Measurements from ENCODE around the gene NUBP1.
"Not testable (repeated sequence)": the region's sequence is repeated elsewhere in the genome, so short reads cannot be mapped to it uniquely, and the experiment has no call there.

NUBP1 gene

GRCh38 chr16:10788630-10789029 lies 45.0 kb downstream of the NUBP1 start:
- not testable (repeated sequence) for H3K9me3 ChIP-seq (ENCODE audit: control insufficient read depth in 5 of 5, low read length in 5 of 5); H3K27ac ChIP-seq (ENCODE audit: low read depth, low read length); H3K36me3 ChIP-seq (ENCODE audit: control insufficient read depth in 5 of 5, insufficient read depth in 5 of 5, low read length in 5 of 5); H3K27me3 ChIP-seq (ENCODE audit: control insufficient read depth in 5 of 5, insufficient read depth in 4 of 5, low read length in 5 of 5); H3K4me3 ChIP-seq (ENCODE audit: low read depth in 1 of 5, low read length in 5 of 5); H3K4me1 ChIP-seq (ENCODE audit: control insufficient read depth in 5 of 5, insufficient read depth in 5 of 5, low read length in 5 of 5); H3K9ac ChIP-seq (ENCODE audit: low read length in 5 of 5)

GRCh38 chr16:10791048-10791447 lies 47.4 kb downstream of the NUBP1 start:
- Histone ChIP-seq H3K27ac (ENCODE audit: low read depth, low read length) (no peak overlapping the region), H3K4me3 (ENCODE audit: low read depth in 1 of 5, low read length in 5 of 5) (no peak overlapping the region), H3K9ac (ENCODE audit: low read length in 5 of 5) (no peak overlapping the region), H3K27me3 (ENCODE audit: control insufficient read depth in 5 of 5, insufficient read depth in 4 of 5, low read length in 5 of 5) (no peaks in the 10 kb centered on the region), H3K4me1 (ENCODE audit: control insufficient read depth in 5 of 5, insufficient read depth in 5 of 5, low read length in 5 of 5) (peaks cover 0 to 9% (median 0%) of the 10 kb centered on the region in 5 donors), H3K9me3 (ENCODE audit: control insufficient read depth in 5 of 5, low read length in 5 of 5) (no peaks in the 10 kb centered on the region), H3K36me3 (ENCODE audit: control insufficient read depth in 5 of 5, insufficient read depth in 5 of 5, low read length in 5 of 5) (no peaks in the 10 kb centered on the region)

GRCh38 chr16:10799736-10800135 lies 56.1 kb downstream of the NUBP1 start:
- Histone ChIP-seq H3K27ac (ENCODE audit: low read depth, low read length) (no peak overlapping the region), H3K36me3 (ENCODE audit: control insufficient read depth in 5 of 5, insufficient read depth in 5 of 5, low read length in 5 of 5) (no peaks in the 10 kb centered on the region), H3K4me3 (ENCODE audit: low read depth in 1 of 5, low read length in 5 of 5) (no peak overlapping the region), H3K4me1 (ENCODE audit: control insufficient read depth in 5 of 5, insufficient read depth in 5 of 5, low read length in 5 of 5) (peaks cover 0 to 6% (median 0%) of the 10 kb centered on the region in 5 donors), H3K9me3 (ENCODE audit: control insufficient read depth in 5 of 5, low read length in 5 of 5) (no peaks in the 10 kb centered on the region), H3K27me3 (ENCODE audit: control insufficient read depth in 5 of 5, insufficient read depth in 4 of 5, low read length in 5 of 5) (no peaks in the 10 kb centered on the region), H3K9ac (ENCODE audit: low read length in 5 of 5) (no peak overlapping the region)

GRCh38 chr16:10805334-10805733 lies 61.7 kb downstream of the NUBP1 start:
- Histone ChIP-seq H3K4me3 (ENCODE audit: low read depth in 1 of 5, low read length in 5 of 5) (no peak overlapping the region), H3K9ac (ENCODE audit: low read length in 5 of 5) (no peak overlapping the region), H3K9me3 (ENCODE audit: control insufficient read depth in 5 of 5, low read length in 5 of 5) (peaks cover 0 to 3% (median 0%) of the 10 kb centered on the region in 5 donors), H3K36me3 (ENCODE audit: control insufficient read depth in 5 of 5, insufficient read depth in 5 of 5, low read length in 5 of 5) (no peaks in the 10 kb centered on the region), H3K27me3 (ENCODE audit: control insufficient read depth in 5 of 5, insufficient read depth in 4 of 5, low read length in 5 of 5) (no peaks in the 10 kb centered on the region), H3K27ac (ENCODE audit: low read depth, low read length) (no peak overlapping the region), H3K4me1 (ENCODE audit: control insufficient read depth in 5 of 5, insufficient read depth in 5 of 5, low read length in 5 of 5) (peaks cover 0 to 8% (median 0%) of the 10 kb centered on the region in 5 donors)

GRCh38 chr16:10806698-10807097 lies 63.1 kb downstream of the NUBP1 start:
- Histone ChIP-seq H3K4me3 (ENCODE audit: low read depth in 1 of 5, low read length in 5 of 5) (no peak overlapping the region), H3K9ac (ENCODE audit: low read length in 5 of 5) (no peak overlapping the region), H3K36me3 (ENCODE audit: control insufficient read depth in 5 of 5, insufficient read depth in 5 of 5, low read length in 5 of 5) (no peaks in the 10 kb centered on the region), H3K27me3 (ENCODE audit: control insufficient read depth in 5 of 5, insufficient read depth in 4 of 5, low read length in 5 of 5) (no peaks in the 10 kb centered on the region), H3K9me3 (ENCODE audit: control insufficient read depth in 5 of 5, low read length in 5 of 5) (peaks cover 0 to 3% (median 0%) of the 10 kb centered on the region in 5 donors), H3K27ac (ENCODE audit: low read depth, low read length) (no peak overlapping the region), H3K4me1 (ENCODE audit: control insufficient read depth in 5 of 5, insufficient read depth in 5 of 5, low read length in 5 of 5) (peaks cover 0 to 8% (median 0%) of the 10 kb centered on the region in 5 donors)

- peaks cover 0 to 8% (median 0%) of the 10 kb centered on the region in 5 donors for H3K4me1 ChIP-seq (ENCODE audit: control insufficient read depth in 5 of 5, insufficient read depth in 5 of 5, low read length in 5 of 5)
- H3K9ac ChIP-seq (ENCODE audit: low read length in 5 of 5), result no peak overlapping the region
- no peaks in the 10 kb centered on the region for H3K27me3 ChIP-seq (ENCODE audit: control insufficient read depth in 5 of 5, insufficient read depth in 4 of 5, low read length in 5 of 5)
- no peaks in the 10 kb centered on the region for H3K36me3 ChIP-seq (ENCODE audit: control insufficient read depth in 5 of 5, insufficient read depth in 5 of 5, low read length in 5 of 5)
- no peak overlapping the region for H3K4me3 ChIP-seq (ENCODE audit: low read depth in 1 of 5, low read length in 5 of 5)
- peaks cover 0 to 3% (median 0%) of the 10 kb centered on the region in 5 donors for H3K9me3 ChIP-seq (ENCODE audit: control insufficient read depth in 5 of 5, low read length in 5 of 5)
- H3K27ac ChIP-seq (ENCODE audit: low read depth, low read length), result no peak overlapping the region
These were observed 64.6 kb downstream of the NUBP1 start for GRCh38 chr16:10808218-10808617.

- Histone ChIP-seq H3K36me3 (ENCODE audit: control insufficient read depth in 5 of 5, insufficient read depth in 5 of 5, low read length in 5 of 5) (no peaks in the 10 kb centered on the region), H3K4me1 (ENCODE audit: control insufficient read depth in 5 of 5, insufficient read depth in 5 of 5, low read length in 5 of 5) (peaks cover 0 to 8% (median 0%) of the 10 kb centered on the region in 5 donors), H3K4me3 (ENCODE audit: low read depth in 1 of 5, low read length in 5 of 5) (no peak overlapping the region), H3K9ac (ENCODE audit: low read length in 5 of 5) (no peak overlapping the region), H3K27ac (ENCODE audit: low read depth, low read length) (no peak overlapping the region), H3K27me3 (ENCODE audit: control insufficient read depth in 5 of 5, insufficient read depth in 4 of 5, low read length in 5 of 5) (no peaks in the 10 kb centered on the region), H3K9me3 (ENCODE audit: control insufficient read depth in 5 of 5, low read length in 5 of 5) (peaks cover 0 to 3% (median 0%) of the 10 kb centered on the region in 5 donors)
These were observed 65.2 kb downstream of the NUBP1 start for GRCh38 chr16:10808850-10809249.

GRCh38 chr16:10809706-10810105 lies 66.1 kb downstream of the NUBP1 start:
- Histone ChIP-seq H3K36me3 (ENCODE audit: control insufficient read depth in 5 of 5, insufficient read depth in 5 of 5, low read length in 5 of 5) (no peaks in the 10 kb centered on the region), H3K4me3 (ENCODE audit: low read depth in 1 of 5, low read length in 5 of 5) (no peak overlapping the region), H3K9ac (ENCODE audit: low read length in 5 of 5) (no peak overlapping the region)

GRCh38 chr16:10812312-10813098 lies 68.9 kb downstream of the NUBP1 start:
- Histone ChIP-seq H3K9me3 (ENCODE audit: control insufficient read depth in 5 of 5, low read length in 5 of 5) (peaks cover 0 to 3% (median 0%) of the 10 kb centered on the region in 5 donors), H3K4me1 (ENCODE audit: control insufficient read depth in 5 of 5, insufficient read depth in 5 of 5, low read length in 5 of 5) (peaks cover 0 to 7% (median 0%) of the 10 kb centered on the region in 5 donors), H3K4me3 (ENCODE audit: low read depth in 1 of 5, low read length in 5 of 5) (no peak overlapping the region), H3K27ac (ENCODE audit: low read depth, low read length) (no peak overlapping the region), H3K27me3 (ENCODE audit: control insufficient read depth in 5 of 5, insufficient read depth in 4 of 5, low read length in 5 of 5) (peaks cover 0 to 3% (median 1%) of the 10 kb centered on the region in 5 donors), H3K36me3 (ENCODE audit: control insufficient read depth in 5 of 5, insufficient read depth in 5 of 5, low read length in 5 of 5) (no peaks in the 10 kb centered on the region), H3K9ac (ENCODE audit: low read length in 5 of 5) (no peak overlapping the region)

More at GRCh38 chr16:10809706-10810105, 66.1 kb downstream of the NUBP1 start:
- peaks cover 0 to 8% (median 0%) of the 10 kb centered on the region in 5 donors for H3K4me1 ChIP-seq (ENCODE audit: control insufficient read depth in 5 of 5, insufficient read depth in 5 of 5, low read length in 5 of 5)
- H3K27ac ChIP-seq (ENCODE audit: low read depth, low read length), result no peak overlapping the region
- H3K27me3 ChIP-seq (ENCODE audit: control insufficient read depth in 5 of 5, insufficient read depth in 4 of 5, low read length in 5 of 5), result no peaks in the 10 kb centered on the region
- H3K9me3 ChIP-seq (ENCODE audit: control insufficient read depth in 5 of 5, low read length in 5 of 5), result peaks cover 0 to 3% (median 0%) of the 10 kb centered on the region in 5 donors

- H3K4me1 ChIP-seq (ENCODE audit: control insufficient read depth in 5 of 5, insufficient read depth in 5 of 5, low read length in 5 of 5), result peaks cover 0 to 7% (median 0%) of the 10 kb centered on the region in 5 donors
- H3K36me3 ChIP-seq (ENCODE audit: control insufficient read depth in 5 of 5, insufficient read depth in 5 of 5, low read length in 5 of 5), result no peaks in the 10 kb centered on the region
- H3K27ac ChIP-seq (ENCODE audit: low read depth, low read length), result no peak overlapping the region
- H3K9me3 ChIP-seq (ENCODE audit: control insufficient read depth in 5 of 5, low read length in 5 of 5), result peaks cover 0 to 3% (median 0%) of the 10 kb centered on the region in 5 donors
- H3K9ac ChIP-seq (ENCODE audit: low read length in 5 of 5), result no peak overlapping the region
- no peak overlapping the region for H3K4me3 ChIP-seq (ENCODE audit: low read depth in 1 of 5, low read length in 5 of 5)
- H3K27me3 ChIP-seq (ENCODE audit: control insufficient read depth in 5 of 5, insufficient read depth in 4 of 5, low read length in 5 of 5), result peaks cover 0 to 8% (median 3%) of the 10 kb centered on the region in 5 donors
These were observed 69.4 kb downstream of the NUBP1 start for GRCh38 chr16:10813099-10813455.
